Fibroblast of the aortic adventitia (primary cell): Measurements from ENCODE around the gene OR7A5. TPM values are rescaled to one million over a fixed set of nuclear protein-coding genes. Genes with fewer than 3 reads are reported as not detected.

Source experiments
- DNase-seq: peaks from one replicate; pipeline ENCODE4 v3.0.0-alpha.2; 2010; ENCODE audit warnings: low read depth
- H3K4me3 ChIP-seq: 2 replicates; pipeline ENCODE4 v1.5.1; 2011; ENCODE audit warnings: low read depth, mild to moderate bottlenecking, control low read depth, low read length, moderate library complexity
- CTCF ChIP-seq: IDR thresholded peaks from 2 replicates; pipeline ENCODE4 v1.5.1; 2011; ENCODE audit warnings: mild to moderate bottlenecking, low read length, control low read depth, inconsistent platforms; ENCODE audit not compliant: insufficient read depth
- total RNA-seq: library from RNA; depleted of rRNA; stranded (reverse); fragments of >200 nt; gene quantifications from 2 replicates; pipeline ENCODE4 v1.2.3, GENCODE V29; 2012; ENCODE audit warnings: low replicate concordance

OR7A5 gene
- total RNA-seq, 1 donor: not detected

GRCh38 chr19:14840206-14840605 lies 5.2 kb upstream of the OR7A5 start:
- H3K4me3 ChIP-seq: no peak overlapping the region
- no peak for TF ChIP-seq CTCF
- no peak for DNase-seq

- no peak for DNase-seq
- TF ChIP-seq CTCF: no peak
- H3K4me3 ChIP-seq: no peak overlapping the region
These were observed 2.4 kb upstream of the OR7A5 start for GRCh38 chr19:14837391-14837790.

- no peak overlapping the region for H3K4me3 ChIP-seq
- no peak for DNase-seq
- no peak for TF ChIP-seq CTCF
These were observed 4.3 kb downstream of the OR7A5 start for GRCh38 chr19:14830702-14831101.

GRCh38 chr19:14826006-14826405 lies 9.0 kb downstream of the OR7A5 start:
- no peak for DNase-seq
- no peak overlapping the region for H3K4me3 ChIP-seq
- no peak for TF ChIP-seq CTCF

- H3K4me3 ChIP-seq: no peak overlapping the region
- TF ChIP-seq CTCF: no peak
- no peak for DNase-seq
These were observed 13.0 kb downstream of the OR7A5 start for GRCh38 chr19:14821937-14822336.

GRCh38 chr19:14818588-14818987 lies 16.4 kb downstream of the OR7A5 start:
- H3K4me3 ChIP-seq: no peak overlapping the region
- no peak for DNase-seq
- no peak for TF ChIP-seq CTCF

GRCh38 chr19:14817052-14817451 lies 17.9 kb downstream of the OR7A5 start:
- TF ChIP-seq CTCF: no peak
- DNase-seq: no peak
- no peak overlapping the region for H3K4me3 ChIP-seq
